A549 (cell line): Measurements from ENCODE around the gene FAM3C. TPM values are rescaled to one million over a fixed set of nuclear protein-coding genes. Genes with fewer than 3 reads are reported as not detected.

Experiments used
- ATAC-seq, 2 experiments: fragments of 200-7000 bp in 1 of 2; fragments of >200 bp in 1 of 2; cut with Nextera tagmentation in 1 of 2; cut with Tn5 transposase in 1 of 2; 3 replicates each; pipeline versions ENCODE4 v1.8.0 to v1.9.1; 2018 to 2020; ENCODE audit warnings: mild to moderate bottlenecking in 1 of 2, moderate library complexity in 1 of 2
- CTCF ChIA-PET: fragments of 300-600 bp; sonication (Branson Sonifier 250); formaldehyde crosslinking; extraction: SDS; loops from one replicate; lab custom pipeline; 2021; ENCODE audit warnings: antibody characterized with exemption, inconsistent platforms; lab: Yijun Ruan, JAX
- POLR2A ChIA-PET: fragments of 350-600 bp; formaldehyde crosslinking; extraction: SDS; loops from one replicate; lab custom pipeline; 2021; ENCODE audit warnings: antibody characterized with exemption, inconsistent platforms; lab: Yijun Ruan, JAX
- DNase-seq, 2 experiments: peaks; one replicate each; pipeline versions ENCODE4 v3.0.0 to v3.0.0-alpha.2; 2011 to 2016; ENCODE audit warnings: low read depth in 1 of 2, low spot score in 1 of 2
- FAIRE-seq: peaks from 2 replicates; lab custom pipeline; 2011; peaks lifted over from hg19 to GRCh38; lab: Jason Lieb, UNC
- H3K27ac ChIP-seq, 2 experiments: fragments of >200 bp; sonication (Bioruptor Twin); formaldehyde crosslinking; 3 replicates each; pipeline ENCODE4 v1.5.1; 2016 to 2017
- H3K4me1 ChIP-seq: fragments of >200 bp; sonication (Bioruptor Twin); formaldehyde crosslinking; 3 replicates; pipeline ENCODE4 v1.6.1; 2016
- H3K4me2 ChIP-seq: fragments of >200 bp; sonication (Bioruptor Twin); formaldehyde crosslinking; 3 replicates; pipeline ENCODE4 v1.6.1; 2016
- H3K4me3 ChIP-seq: fragments of >200 bp; sonication (Bioruptor Twin); formaldehyde crosslinking; 3 replicates; pipeline ENCODE4 v1.5.1; 2016
- H3K9me3 ChIP-seq: fragments of >200 bp; sonication (Bioruptor Twin); formaldehyde crosslinking; 3 replicates; pipeline ENCODE4 v1.6.1; 2016
- CBX2 ChIP-seq: fragments of 200-600 bp; sonication (generic); IDR thresholded peaks from 2 replicates; pipeline ENCODE4 v1.6.1; 2016; ENCODE audit warnings: low read depth, mild to moderate bottlenecking, borderline replicate concordance
- CEBPB ChIP-seq, 2 experiments: fragments of >200 bp in 1 of 2; sonication (Bioruptor Twin) in 1 of 2; formaldehyde crosslinking in 1 of 2; IDR thresholded peaks; 2 replicates each; pipeline ENCODE4 v1.6.1; 2012 to 2016
- HEYL ChIP-seq: fragments of 250-450 bp; sonication (Bioruptor Pico); IDR thresholded peaks from 2 replicates; pipeline ENCODE4 v1.8.0; 2021; ENCODE audit warnings: mild to moderate bottlenecking, moderate library complexity
- HOXB13 ChIP-seq: fragments of 250-450 bp; sonication (Bioruptor Pico); IDR thresholded peaks from 2 replicates; pipeline ENCODE4 v1.5.0; 2020; ENCODE audit warnings: low read depth, mild to moderate bottlenecking, moderate library complexity
- HOXB5 ChIP-seq: fragments of 250-450 bp; sonication (Bioruptor Pico); IDR thresholded peaks from 2 replicates; pipeline ENCODE4 v1.5.0; 2020; ENCODE audit warnings: mild to moderate bottlenecking, moderate library complexity
- JUNB ChIP-seq: fragments of >200 bp; sonication (Bioruptor Twin); formaldehyde crosslinking; IDR thresholded peaks from 2 replicates; pipeline ENCODE4 v1.6.1; 2016
- KDM1A ChIP-seq: fragments of 200-600 bp; sonication (generic); IDR thresholded peaks from 2 replicates; pipeline ENCODE4 v1.6.1; 2016; ENCODE audit warnings: low read depth, mild to moderate bottlenecking
- MAFK ChIP-seq: fragments of 450-650 bp; IDR thresholded peaks from 2 replicates; pipeline ENCODE4 v1.6.1; 2014; ENCODE audit not compliant: partially characterized antibody
- MAZ ChIP-seq: fragments of 150-350 bp; IDR thresholded peaks from 2 replicates; pipeline ENCODE4 v1.6.1; 2014; ENCODE audit warnings: antibody characterized with exemption, low read depth, low read length, borderline replicate concordance
- NFE2L2 ChIP-seq: fragments of 150-350 bp; conservative IDR thresholded peaks from 2 replicates; pipeline ENCODE4 v1.6.1; 2014; ENCODE audit warnings: low read length
- PHF8 ChIP-seq: fragments of 200-600 bp; sonication (generic); IDR thresholded peaks from 2 replicates; pipeline ENCODE4 v1.6.1; 2016; ENCODE audit warnings: low read depth, mild to moderate bottlenecking, antibody characterized with exemption, moderate library complexity, borderline replicate concordance
- RAD21 ChIP-seq, 2 experiments: fragments of >200 bp in 1 of 2; sonication (Bioruptor Twin) in 1 of 2; formaldehyde crosslinking in 1 of 2; IDR thresholded peaks in 1 of 2; conservative IDR thresholded peaks in 1 of 2; 2 replicates in 1 of 2; 3 replicates in 1 of 2; pipeline ENCODE4 v1.6.1; 2012 to 2018; ENCODE audit warnings: inconsistent platforms in 1 of 2
- RARB ChIP-seq: fragments of 250-450 bp; sonication (Bioruptor Pico); IDR thresholded peaks from 2 replicates; pipeline ENCODE4 v1.8.0; 2021; ENCODE audit warnings: mild to moderate bottlenecking, moderate library complexity
- RCOR1 ChIP-seq: fragments of 150-350 bp; IDR thresholded peaks from 2 replicates; pipeline ENCODE4 v1.6.1; 2014; ENCODE audit warnings: antibody characterized with exemption, low read length, low read depth
- RFX5 ChIP-seq: fragments of 450-650 bp; IDR thresholded peaks from 2 replicates; pipeline ENCODE4 v1.7.1; 2014; ENCODE audit warnings: antibody characterized with exemption, mild to moderate bottlenecking, moderate library complexity
- RNF2 ChIP-seq: fragments of 200-600 bp; sonication (generic); IDR thresholded peaks from 2 replicates; pipeline ENCODE4 v1.6.1; 2016; ENCODE audit warnings: low read depth, mild to moderate bottlenecking, antibody characterized with exemption, moderate library complexity, borderline replicate concordance
- SMC3 ChIP-seq: fragments of >200 bp; sonication (Bioruptor Twin); formaldehyde crosslinking; IDR thresholded peaks from 3 replicates; pipeline ENCODE4 v1.6.1; 2018; ENCODE audit warnings: inconsistent platforms
- TFCP2L1 ChIP-seq: fragments of 250-450 bp; sonication (Bioruptor Pico); IDR thresholded peaks from 2 replicates; pipeline ENCODE4 v1.5.0; 2021; ENCODE audit warnings: mild to moderate bottlenecking
- WGBS: methylation state at CpG from one replicate; pipeline ENCODE4 v1.1.6; 2017; ENCODE audit errors: missing lambda C conversion rate; 5-methylcytosine and 5-hydroxymethylcytosine counted together
- polyA plus RNA-seq, 4 experiments: library from polyadenylated mRNA; depleted of rRNA in 3 of 4; stranded (reverse); fragments of >200 nt; fragmentation: RNase III in 1 of 4; extraction: RNeasy Plus Mini Kit Qiagen cat#74134 plus additional on column Dnase treatment in 1 of 4; gene quantifications; 2 replicates in 3 of 4; 3 replicates in 1 of 4; pipeline ENCODE4 v1.2.3, GENCODE V29; 2011 to 2017
- TF ChIP-seq, protein P1 (sequence below): fragments of 200-600 bp; sonication (generic); IDR thresholded peaks from 2 replicates; pipeline ENCODE4 v1.6.1; 2016; ENCODE audit warnings: antibody characterized with exemption, mild to moderate bottlenecking, moderate library complexity
- TF ChIP-seq, protein P2 (sequence below): fragments of >200 bp; sonication (Bioruptor Twin); formaldehyde crosslinking; IDR thresholded peaks from 3 replicates; pipeline ENCODE4 v1.5.1; 2016

The FAM3C gene
- polyA plus RNA-seq, 2 of the 4 experiments (the other 2 are of a cell fraction), result 29.4 to 46.4 TPM

DNA sequence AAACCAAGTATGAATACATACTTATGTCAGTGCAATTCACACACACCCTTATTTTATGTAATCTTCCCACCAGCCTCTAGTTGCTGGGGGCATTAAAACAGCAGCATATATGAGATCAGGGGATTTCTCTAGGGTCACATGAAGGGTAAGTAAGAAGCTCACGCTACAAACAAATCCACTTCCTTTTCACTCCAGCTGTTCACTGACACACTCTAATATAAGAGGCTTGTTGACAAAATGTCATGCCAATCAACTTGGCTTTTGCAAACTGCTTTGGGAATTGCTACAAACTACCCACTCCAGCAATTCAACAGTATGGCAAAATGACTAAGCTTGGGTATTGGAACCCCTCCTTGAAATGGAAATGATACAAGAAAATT, 10.3 kb downstream of the FAM3C start:
- CTCF ChIA-PET, result interaction anchor here (1.7 to 6.8 kb wide), 3 partner anchors 11 to 608 kb away, joined by 4 to 62 read pairs (median 8); partner anchors contain the start of gene FAM3C
- H3K4me2 ChIP-seq, result no peak overlapping the region
- WGBS, result 92% methylated on average over 1 of the region's 1 CpG
- H3K9me3 ChIP-seq, result no peaks in the 10 kb centered on the region
- no peak for TF ChIP-seq HOXB13 (CRISPR knock-in tag)
- TF ChIP-seq, all 56 proteins: peak for 0
- DNase-seq (no peak), FAIRE-seq (no peak), ATAC-seq (no peak)
- Histone ChIP-seq H3K4me1 (no peaks in the 10 kb centered on the region), H3K27ac (no peak overlapping the region), H3K4me3 (no peak overlapping the region)
- POLR2A ChIA-PET, result interaction anchor here (0.9 kb wide), 1 partner anchor 10 kb away, joined by 4 read pairs; no protein-coding TSS in a partner anchor

DNA sequence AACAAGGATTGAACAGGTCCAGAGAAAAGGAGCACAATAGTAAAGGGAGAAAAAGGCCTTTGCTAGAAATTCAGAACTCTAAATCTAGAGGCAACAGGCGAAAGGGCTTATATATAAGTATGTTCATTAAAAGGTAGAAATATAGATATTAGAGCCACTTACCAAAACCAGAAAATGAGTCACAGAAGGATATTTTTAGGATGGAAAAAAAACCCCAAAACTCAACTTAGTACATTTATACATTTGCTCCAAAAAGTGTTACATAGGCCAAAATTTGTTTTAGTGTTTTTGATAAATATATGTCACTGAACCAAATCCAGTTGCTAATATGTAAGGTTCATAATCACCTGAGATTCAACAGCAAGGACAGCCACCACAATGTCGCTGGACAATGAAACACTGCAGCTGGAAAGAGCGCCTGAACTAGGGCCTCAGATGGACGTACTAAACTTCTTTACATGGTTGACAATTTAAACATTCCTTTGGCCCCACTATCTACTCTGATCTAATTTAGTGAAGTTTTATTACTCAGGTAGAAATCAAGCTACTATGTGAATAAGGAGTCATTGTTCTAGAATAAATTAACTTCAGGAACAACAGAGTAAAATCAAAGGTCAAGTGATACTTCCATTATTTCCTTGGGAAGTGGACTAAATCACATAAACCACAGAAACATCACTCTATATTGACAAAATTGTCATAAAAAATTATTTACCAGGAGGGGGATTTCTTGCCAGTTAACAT, 10.9 kb downstream of the FAM3C start:
- Histone ChIP-seq H3K4me1 (no peaks in the 10 kb centered on the region), H3K4me2 (no peak overlapping the region), H3K27ac (no peak overlapping the region), H3K4me3 (no peak overlapping the region), H3K9me3 (no peaks in the 10 kb centered on the region)
- TF ChIP-seq PHF8 (no peak), JUNB (no peak), RCOR1 (no peak), CBX2 (no peak), TFCP2L1 (CRISPR knock-in tag) (no peak), SMC3 (no peak), RAD21 (conservative IDR thresholded peaks at IDR 0.05 in 1 of 2, IDR thresholded peaks at IDR 0.05 in 1 of 2) (no peak), MAZ (no peak), NFE2L2 (no peak), CEBPB (IDR thresholded peaks at IDR 0.05) (no peak), RFX5 (no peak), KDM1A (no peak), MAFK (no peak), RARB (CRISPR knock-in tag) (no peak), HEYL (CRISPR knock-in tag) (no peak), HOXB5 (CRISPR knock-in tag) (no peak), RNF2 (no peak)
- TF ChIP-seq, protein P1, sequence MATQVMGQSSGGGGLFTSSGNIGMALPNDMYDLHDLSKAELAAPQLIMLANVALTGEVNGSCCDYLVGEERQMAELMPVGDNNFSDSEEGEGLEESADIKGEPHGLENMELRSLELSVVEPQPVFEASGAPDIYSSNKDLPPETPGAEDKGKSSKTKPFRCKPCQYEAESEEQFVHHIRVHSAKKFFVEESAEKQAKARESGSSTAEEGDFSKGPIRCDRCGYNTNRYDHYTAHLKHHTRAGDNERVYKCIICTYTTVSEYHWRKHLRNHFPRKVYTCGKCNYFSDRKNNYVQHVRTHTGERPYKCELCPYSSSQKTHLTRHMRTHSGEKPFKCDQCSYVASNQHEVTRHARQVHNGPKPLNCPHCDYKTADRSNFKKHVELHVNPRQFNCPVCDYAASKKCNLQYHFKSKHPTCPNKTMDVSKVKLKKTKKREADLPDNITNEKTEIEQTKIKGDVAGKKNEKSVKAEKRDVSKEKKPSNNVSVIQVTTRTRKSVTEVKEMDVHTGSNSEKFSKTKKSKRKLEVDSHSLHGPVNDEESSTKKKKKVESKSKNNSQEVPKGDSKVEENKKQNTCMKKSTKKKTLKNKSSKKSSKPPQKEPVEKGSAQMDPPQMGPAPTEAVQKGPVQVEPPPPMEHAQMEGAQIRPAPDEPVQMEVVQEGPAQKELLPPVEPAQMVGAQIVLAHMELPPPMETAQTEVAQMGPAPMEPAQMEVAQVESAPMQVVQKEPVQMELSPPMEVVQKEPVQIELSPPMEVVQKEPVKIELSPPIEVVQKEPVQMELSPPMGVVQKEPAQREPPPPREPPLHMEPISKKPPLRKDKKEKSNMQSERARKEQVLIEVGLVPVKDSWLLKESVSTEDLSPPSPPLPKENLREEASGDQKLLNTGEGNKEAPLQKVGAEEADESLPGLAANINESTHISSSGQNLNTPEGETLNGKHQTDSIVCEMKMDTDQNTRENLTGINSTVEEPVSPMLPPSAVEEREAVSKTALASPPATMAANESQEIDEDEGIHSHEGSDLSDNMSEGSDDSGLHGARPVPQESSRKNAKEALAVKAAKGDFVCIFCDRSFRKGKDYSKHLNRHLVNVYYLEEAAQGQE, result no peak
- TF ChIP-seq, protein P2, sequence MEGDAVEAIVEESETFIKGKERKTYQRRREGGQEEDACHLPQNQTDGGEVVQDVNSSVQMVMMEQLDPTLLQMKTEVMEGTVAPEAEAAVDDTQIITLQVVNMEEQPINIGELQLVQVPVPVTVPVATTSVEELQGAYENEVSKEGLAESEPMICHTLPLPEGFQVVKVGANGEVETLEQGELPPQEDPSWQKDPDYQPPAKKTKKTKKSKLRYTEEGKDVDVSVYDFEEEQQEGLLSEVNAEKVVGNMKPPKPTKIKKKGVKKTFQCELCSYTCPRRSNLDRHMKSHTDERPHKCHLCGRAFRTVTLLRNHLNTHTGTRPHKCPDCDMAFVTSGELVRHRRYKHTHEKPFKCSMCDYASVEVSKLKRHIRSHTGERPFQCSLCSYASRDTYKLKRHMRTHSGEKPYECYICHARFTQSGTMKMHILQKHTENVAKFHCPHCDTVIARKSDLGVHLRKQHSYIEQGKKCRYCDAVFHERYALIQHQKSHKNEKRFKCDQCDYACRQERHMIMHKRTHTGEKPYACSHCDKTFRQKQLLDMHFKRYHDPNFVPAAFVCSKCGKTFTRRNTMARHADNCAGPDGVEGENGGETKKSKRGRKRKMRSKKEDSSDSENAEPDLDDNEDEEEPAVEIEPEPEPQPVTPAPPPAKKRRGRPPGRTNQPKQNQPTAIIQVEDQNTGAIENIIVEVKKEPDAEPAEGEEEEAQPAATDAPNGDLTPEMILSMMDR, result no peak
- CTCF ChIA-PET, result interaction anchor here (1.7 to 6.8 kb wide), 2 partner anchors 11 to 609 kb away, joined by 4 to 62 read pairs; partner anchors contain the start of gene FAM3C
- ATAC-seq (no peak), FAIRE-seq (no peak), DNase-seq (no peak)
- WGBS, result 83% methylated on average over 4 of the region's 4 CpGs
- POLR2A ChIA-PET, result interaction anchor here (0.9 kb wide), 1 partner anchor 10 kb away, joined by 4 read pairs; no protein-coding TSS in a partner anchor
